Endothelial cell of umbilical vein (primary cell): ENCODE results near the gene ACSS2. TPM values are rescaled to one million over a fixed set of nuclear protein-coding genes. Genes with fewer than 3 reads are reported as not detected.

Experiments
- BruUV-seq: library from RNA; stranded (reverse); fragments of 400-500 nt; replicated peaks from 2 replicates; lab custom pipeline; 2021; lab: Mats Ljungman, UMichigan
- CTCF ChIA-PET: fragments of 300-600, 350-600 bp; sonication (Branson Sonifier 250); formaldehyde crosslinking; loops from one replicate; lab custom pipeline; 2021; ENCODE audit warnings: antibody characterized with exemption, inconsistent platforms; lab: Charles Lee
- POLR2A ChIA-PET: fragments of 300-600, 350-600 bp; sonication (Branson Sonifier 250); formaldehyde crosslinking; loops from one replicate; lab custom pipeline; 2021; ENCODE audit warnings: antibody characterized with exemption, inconsistent platforms; lab: Charles Lee
- DNase-seq: peaks from one replicate; pipeline ENCODE4 v3.0.0-alpha.2; 2011; ENCODE audit warnings: low read depth, low spot score
- FAIRE-seq: peaks from 2 replicates; lab custom pipeline; 2011; peaks lifted over from hg19 to GRCh38; lab: Jason Lieb, UNC
- H2AFZ ChIP-seq: 2 replicates; pipeline ENCODE4 v1.6.0; 2012; ENCODE audit warnings: low read depth, low read length, control low read depth, inconsistent platforms
- H3K27ac ChIP-seq: 2 replicates; pipeline ENCODE4 v1.5.1; 2011; ENCODE audit warnings: low read depth, mild to moderate bottlenecking, control low read depth, low read length, moderate library complexity; ENCODE audit not compliant: insufficient read depth
- H3K27me3 ChIP-seq, 2 experiments: 2 replicates each; pipeline versions ENCODE4 v1.6.0 to v1.6.1; 2011; ENCODE audit warnings: low read length in 2 of 2, mixed read lengths in 1 of 2; ENCODE audit not compliant: control insufficient read depth in 2 of 2, insufficient read depth in 2 of 2
- H3K36me3 ChIP-seq, 2 experiments: 2 replicates in 1 of 2; 3 replicates in 1 of 2; pipeline ENCODE4 v1.5.1; 2011; ENCODE audit warnings: low read length in 2 of 2, mild to moderate bottlenecking in 1 of 2, moderate library complexity in 1 of 2; ENCODE audit not compliant: control insufficient read depth in 2 of 2, insufficient read depth in 2 of 2; ENCODE audit errors: extremely low read depth in 1 of 2
- H3K4me1 ChIP-seq: 3 replicates; pipeline ENCODE4 v1.5.1; 2011; ENCODE audit warnings: mild to moderate bottlenecking, low read length; ENCODE audit not compliant: control insufficient read depth, insufficient read depth; ENCODE audit errors: extremely low read depth
- H3K4me2 ChIP-seq: 2 replicates; pipeline ENCODE4 v1.6.1; 2011; ENCODE audit warnings: low read length, control low read depth, mixed read lengths; ENCODE audit not compliant: insufficient read depth
- H3K4me3 ChIP-seq, 3 experiments: fragments of 200-600 bp in 1 of 3; sonication (generic), shearing (Covaris generic) in 1 of 3; replicated peaks in 1 of 3; 2 replicates each; pipeline ENCODE4 v1.5.1; 2011 to 2016; ENCODE audit warnings: control low read depth in 3 of 3, low read length in 3 of 3, mild to moderate bottlenecking in 2 of 3, inconsistent platforms in 1 of 3, low read depth in 1 of 3, moderate library complexity in 1 of 3; ENCODE audit not compliant: insufficient read depth in 1 of 3
- H3K79me2 ChIP-seq: 2 replicates; pipeline ENCODE4 v1.6.0; 2012; ENCODE audit warnings: low read length, inconsistent platforms; ENCODE audit not compliant: control insufficient read depth, insufficient read depth
- H3K9ac ChIP-seq: replicated peaks from 2 replicates; pipeline ENCODE3; 2011; ENCODE audit warnings: low read length, control low read depth; ENCODE audit not compliant: insufficient read depth; ENCODE audit errors: extremely low read depth
- H3K9me1 ChIP-seq: replicated peaks from 3 replicates; pipeline ENCODE4 v1.6.0; 2011; ENCODE audit warnings: mild to moderate bottlenecking, low read length; ENCODE audit not compliant: control insufficient read depth, insufficient read depth; ENCODE audit errors: extremely low read depth
- H3K9me3 ChIP-seq: replicated peaks from 2 replicates; pipeline ENCODE4 v1.5.1; 2012; ENCODE audit warnings: low read length, inconsistent platforms; ENCODE audit not compliant: control insufficient read depth, insufficient read depth
- H4K20me1 ChIP-seq: replicated peaks from 2 replicates; pipeline ENCODE3; 2011; ENCODE audit warnings: mild to moderate bottlenecking, low read length; ENCODE audit not compliant: control insufficient read depth, insufficient read depth; ENCODE audit errors: extremely low read depth
- CTCF ChIP-seq, 2 donors: IDR thresholded peaks; 1 replicate in 1 of 2; 2 replicates in 1 of 2; pipeline ENCODE4 v1.5.1; 2011; ENCODE audit warnings: low read length in 2 of 2, mild to moderate bottlenecking in 2 of 2, moderate library complexity in 2 of 2, control low read depth in 1 of 2, inconsistent platforms in 1 of 2, low read depth in 1 of 2; ENCODE audit not compliant: insufficient read depth in 1 of 2; ENCODE audit errors: extremely low read depth in 1 of 2
- EZH2 ChIP-seq: IDR thresholded peaks from 2 replicates; pipeline ENCODE4 v1.6.1; 2012; ENCODE audit warnings: borderline replicate concordance, low read depth, mild to moderate bottlenecking, moderate library complexity, low read length, inconsistent platforms; ENCODE audit not compliant: severe bottlenecking
- FOS ChIP-seq: IDR thresholded peaks from 2 replicates; pipeline ENCODE4 v1.6.1; 2011; ENCODE audit warnings: mild to moderate bottlenecking, low read length, moderate library complexity, borderline replicate concordance; ENCODE audit not compliant: insufficient read depth
- GATA2 ChIP-seq: IDR thresholded peaks from 2 replicates; pipeline ENCODE4 v1.7.0; 2011; ENCODE audit warnings: low read depth, mild to moderate bottlenecking, moderate library complexity, mixed read lengths, low read length; ENCODE audit not compliant: insufficient read length, insufficient read depth
- JUN ChIP-seq: IDR thresholded peaks from 2 replicates; pipeline ENCODE4 v1.6.1; 2011; ENCODE audit warnings: borderline replicate concordance, low read depth; ENCODE audit not compliant: insufficient read length, insufficient read depth
- MAX ChIP-seq: IDR thresholded peaks from 2 replicates; pipeline ENCODE4 v1.6.1; 2011; ENCODE audit not compliant: insufficient read depth, insufficient read length
- MYC ChIP-seq: IDR thresholded peaks from one replicate; pipeline ENCODE4 v1.6.1; 2011; ENCODE audit warnings: mild to moderate bottlenecking, low read depth, low read length
- POLR2A ChIP-seq: IDR thresholded peaks from 2 replicates; pipeline ENCODE4 v1.6.1; 2012; ENCODE audit warnings: low read depth, mild to moderate bottlenecking, control low read depth, low read length
- POLR2AphosphoS5 ChIP-seq: IDR thresholded peaks from 2 replicates; pipeline ENCODE4 v1.6.1; 2012; ENCODE audit warnings: low read depth, mild to moderate bottlenecking, control low read depth, low read length, moderate library complexity; ENCODE audit not compliant: insufficient read depth
- dilution Hi-C: fragments of 300-500 bp; cut with MboI; formaldehyde crosslinking; loops from one replicate; pipeline ENCODE4 v1.15.0; 2019; ENCODE audit warnings: low sequenced_read_pairs; ENCODE audit not compliant: extremely low pct_ligation_motif_present
- intact Hi-C: fragments of 100-400 bp; cut with micrococcal nuclease; formaldehyde crosslinking; loops from one replicate; pipeline ENCODE4 v1.10.0; 2022
- polyA plus RNA-seq, 4 experiments: library from polyadenylated mRNA; depleted of rRNA in 3 of 4; stranded (reverse) in 3 of 4; unstranded in 1 of 4; fragments of >200 nt; gene quantifications; 2 replicates each; pipeline versions ENCODE4 v1.2.1 to v1.2.3, GENCODE V29; 2011 to 2012; ENCODE audit warnings: missing spikeins in 1 of 4
- total RNA-seq: library from RNA; stranded (reverse); gene quantifications from 2 replicates; pipeline ENCODE4 v1.2.3, GENCODE V29; 2021

Gene ACSS2
- total and polyA plus RNA-seq, 2 donors (not counting 3 experiments of a cell fraction or from before 2014, with no cell fraction given), result 40.7 to 42.3 TPM

DNA sequence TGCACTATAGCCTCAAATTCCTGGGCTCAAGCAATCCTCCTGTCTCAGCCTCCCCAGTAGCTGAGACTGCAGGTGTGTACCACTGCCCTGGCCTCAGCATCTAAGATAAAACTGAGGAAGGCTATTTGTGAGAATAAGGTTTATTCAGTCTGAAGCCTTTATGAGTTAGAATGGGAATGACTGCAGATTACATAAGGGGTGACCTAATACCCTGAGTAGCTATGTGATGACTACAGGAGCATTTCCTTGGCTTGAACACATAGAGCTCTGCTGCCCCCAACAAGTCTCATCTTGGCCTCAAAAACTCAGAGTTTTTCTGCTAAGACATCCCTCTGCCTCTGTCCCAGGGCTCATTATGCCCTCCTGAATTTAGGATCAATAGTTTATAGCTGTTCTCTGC lies 71.6 kb downstream of the ACSS2 start:
- CTCF ChIA-PET, result interaction anchor here (0.6 to 1.6 kb wide), 5 partner anchors 32 to 75 kb away, joined by 3 to 21 read pairs (median 3); partner anchors contain the start of genes ACSS2 and GGT7
- Histone ChIP-seq H3K4me2 (no peak overlapping the region), H3K4me3 (no peak overlapping the region), H3K27me3 (no peaks in the 10 kb centered on the region), H3K79me2 (no peaks in the 10 kb centered on the region), H3K9ac (no peak overlapping the region), H3K9me3 (no peaks in the 10 kb centered on the region), H2AFZ (no peak overlapping the region), H4K20me1 (no peaks in the 10 kb centered on the region), H3K9me1 (no peaks in the 10 kb centered on the region), H3K36me3 (peaks cover 0 to 2% of the 10 kb centered on the region in 2 experiments), H3K4me1 (peaks cover 3% of the 10 kb centered on the region), H3K27ac (no peak overlapping the region)
- POLR2A ChIA-PET, result interaction anchor here (0.7 kb wide), 1 partner anchor 1139 kb away, joined by 3 read pairs; no protein-coding TSS in a partner anchor
- intact Hi-C loops, result no loop called here
- TF ChIP-seq JUN (no peak), POLR2AphosphoS5 (no peak), FOS (no peak)
- no TSS peak for BruUV-seq
- dilution Hi-C loops, result no loop called here
- DNase-seq (no peak), FAIRE-seq (no peak)

DNA sequence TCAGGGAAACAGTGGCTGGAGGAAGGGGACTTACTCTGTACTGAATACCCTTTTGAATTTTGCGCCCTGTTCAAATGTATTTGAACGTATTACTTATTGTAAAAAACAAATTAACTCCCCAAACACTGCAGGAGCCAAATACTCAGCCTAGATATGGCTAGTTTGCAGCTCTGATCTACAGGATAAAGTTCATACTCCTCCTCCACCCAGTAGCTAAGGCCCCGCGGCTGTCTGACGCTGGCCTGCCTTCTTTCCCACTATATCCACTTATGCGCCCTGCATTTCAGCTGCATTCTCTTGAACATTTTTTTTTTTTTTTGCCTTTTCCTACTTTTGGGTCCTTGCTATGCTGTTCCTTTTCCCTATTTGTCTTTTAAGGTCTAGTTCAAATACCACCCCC lies 72.7 kb downstream of the ACSS2 start:
- no peaks in the 10 kb centered on the region for H3K79me2 ChIP-seq
- intact Hi-C loops (no loop called here), dilution Hi-C loops (no loop called here)
- BruUV-seq, result no TSS peak
- no peak for FAIRE-seq
- H3K27me3 ChIP-seq, result no peaks in the 10 kb centered on the region
- CTCF ChIA-PET, result interaction anchor here (1.6 kb wide), 1 partner anchor 33 kb away, joined by 5 read pairs; no protein-coding TSS in a partner anchor
- H3K4me1 ChIP-seq, result peaks cover 6% of the 10 kb centered on the region
- no peak for TF ChIP-seq MYC
- no peak for TF ChIP-seq MAX
- TF ChIP-seq POLR2AphosphoS5, result no peak
- TF ChIP-seq POLR2A, result no peak
- TF ChIP-seq EZH2, result no peak
- no peak for TF ChIP-seq CTCF (IDR thresholded peaks at IDR 0.05; ENCODE audit: extremely low read depth in 1 of 2, insufficient read depth in 1 of 2, low read depth in 1 of 2, low read length in 2 of 2)
- no peak for TF ChIP-seq FOS
- no peak for TF ChIP-seq GATA2
- TF ChIP-seq JUN, result no peak
- no peaks in the 10 kb centered on the region for H3K9me1 ChIP-seq
- no peaks in the 10 kb centered on the region for H3K9me3 ChIP-seq
- H3K4me2 ChIP-seq, result no peak overlapping the region
- no peaks in the 10 kb centered on the region for H4K20me1 ChIP-seq
- H3K9ac ChIP-seq, result no peak overlapping the region
- no peak for DNase-seq
- H3K4me3 ChIP-seq, result no peak overlapping the region
- peaks cover 0 to under 1% of the 10 kb centered on the region in 2 experiments for H3K36me3 ChIP-seq
- no peak overlapping the region for H2AFZ ChIP-seq
- POLR2A ChIA-PET, result no interaction called here
- no peak overlapping the region for H3K27ac ChIP-seq
